HG03342 (cell line): ENCODE results near the gene PROM1.
A peak's percentile ranks its signal among the peaks of the same experiment; 100 is the strongest.

ENCODE experiments used
- ATAC-seq: cut with Tn5 transposase; IDR thresholded peaks from one replicate; pipeline ENCODE4 v1.9.1; 2021; ENCODE audit warnings: mild to moderate bottlenecking, moderate library complexity; ENCODE audit not compliant: unreplicated experiment

PROM1 gene

GRCh38 chr4:16029886-16030285 is 53.9 kb downstream of the PROM1 start:
- no peak for ATAC-seq

GRCh38 chr4:16029262-16029661 is 54.6 kb downstream of the PROM1 start:
- no peak for ATAC-seq

DNA sequence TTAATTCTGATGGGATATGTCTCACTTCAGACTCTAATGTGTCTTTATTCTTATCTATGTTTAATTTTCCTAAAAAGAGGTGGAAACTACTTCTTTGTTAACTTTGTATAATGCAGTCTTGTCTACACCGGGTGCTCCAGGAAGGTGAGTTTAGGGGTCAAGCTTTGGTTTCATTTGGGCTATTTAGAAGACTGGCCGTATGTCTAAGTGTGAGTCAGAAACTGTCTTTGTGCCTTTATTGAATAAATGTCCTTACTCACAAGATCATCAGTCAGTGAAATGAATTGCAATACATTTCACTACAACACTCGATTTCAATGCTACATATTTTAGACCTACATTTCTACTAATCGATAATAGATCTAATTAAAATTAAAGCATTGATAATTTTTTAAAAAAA is 56.2 kb downstream of the PROM1 start:
- ATAC-seq, result no peak

DNA sequence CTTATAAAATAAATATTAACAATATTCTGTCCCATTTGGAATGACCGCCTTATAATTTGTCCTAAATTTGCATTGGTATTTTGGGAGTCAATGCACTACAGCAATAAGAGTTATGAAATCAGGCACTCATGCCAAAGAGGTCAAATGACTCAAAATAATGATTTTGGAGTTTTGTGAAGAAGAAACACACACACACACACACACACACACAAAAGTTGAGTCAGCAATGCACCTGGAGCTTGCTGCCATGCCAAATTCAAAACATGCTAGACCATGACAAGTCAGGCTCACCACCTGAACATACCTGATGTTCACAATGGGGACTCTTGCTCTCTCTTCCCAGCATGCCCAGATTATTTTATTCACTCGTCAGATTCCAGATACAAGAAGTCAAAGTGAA is 56.7 kb downstream of the PROM1 start:
- ATAC-seq, result no peak

DNA sequence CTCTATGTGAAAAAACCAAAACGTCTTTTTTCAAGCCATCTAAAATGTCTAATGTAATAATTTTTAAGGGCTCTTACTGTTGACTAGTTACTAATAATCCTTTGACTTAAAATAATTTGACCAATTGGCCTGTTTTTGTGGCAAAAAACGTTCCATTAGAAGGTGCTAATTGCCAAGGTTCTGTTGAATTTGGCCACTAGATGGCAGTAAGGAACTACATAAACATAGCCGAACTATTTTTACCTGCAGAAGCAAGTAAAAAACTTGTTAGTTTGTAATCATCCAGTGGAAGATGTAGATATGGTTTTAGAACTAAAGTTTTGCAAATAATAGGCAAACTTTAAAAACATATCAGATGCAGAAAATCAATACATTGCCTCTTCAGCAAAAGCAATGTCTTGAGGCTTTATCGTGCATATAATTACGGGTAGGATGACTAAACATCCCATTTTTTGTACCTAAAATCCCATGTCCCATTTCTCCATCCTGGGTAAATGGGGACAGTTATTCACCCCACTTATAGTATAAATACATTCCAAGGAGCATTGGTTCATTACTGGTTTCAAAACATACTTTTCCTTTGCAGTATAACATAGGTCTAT is 57.6 kb downstream of the PROM1 start:
- ATAC-seq, result no peak

DNA sequence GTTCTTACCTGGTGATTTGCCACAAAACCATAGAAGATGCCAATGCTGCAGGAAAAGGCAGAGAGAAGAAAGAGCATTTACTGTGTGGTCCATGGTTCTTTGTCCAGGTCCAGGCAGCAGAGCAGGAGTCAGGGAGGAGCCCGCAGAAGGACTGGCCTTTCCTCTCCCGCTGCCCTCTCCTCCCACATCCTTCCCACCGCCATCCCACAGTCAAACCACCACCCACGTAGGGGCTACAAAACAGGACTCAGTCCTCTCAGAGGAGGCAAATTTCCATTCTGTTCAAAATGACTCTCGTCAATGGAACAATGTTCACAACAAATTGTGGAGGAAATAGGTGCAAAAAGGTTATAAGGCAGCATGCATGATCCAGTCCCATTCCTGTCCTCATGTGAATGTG is 58.6 kb downstream of the PROM1 start:
- no peak for ATAC-seq

DNA sequence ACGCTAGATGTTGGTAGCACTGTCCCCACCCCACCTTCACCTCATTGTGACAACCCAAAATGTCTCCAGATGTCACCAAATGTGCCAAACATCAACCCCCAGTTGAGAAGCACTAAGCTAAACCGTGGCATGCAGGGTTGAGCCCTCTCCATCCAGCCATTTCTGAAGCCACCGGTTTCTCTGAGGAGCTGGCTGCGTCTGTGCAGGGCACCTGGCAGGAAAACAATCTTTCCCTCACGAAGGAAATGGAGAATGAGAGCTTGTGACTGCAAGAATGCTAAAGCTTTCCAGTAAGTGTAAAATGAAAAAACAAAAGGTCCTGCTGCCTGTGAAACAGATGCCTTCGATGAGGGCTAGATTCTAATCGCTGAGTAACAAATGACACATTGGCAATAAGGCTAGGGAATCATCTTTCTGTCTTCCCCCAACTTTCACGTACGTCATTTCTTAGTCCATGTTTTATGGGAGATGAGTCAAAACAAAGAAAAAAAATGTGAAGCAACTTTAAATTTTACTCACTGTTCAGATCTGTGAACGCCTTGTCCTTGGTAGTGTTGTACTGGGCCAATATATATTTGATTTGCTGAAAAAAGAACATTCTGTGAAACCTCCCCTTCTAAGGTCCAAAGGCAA is 59.9 kb downstream of the PROM1 start:
- no peak for ATAC-seq

DNA sequence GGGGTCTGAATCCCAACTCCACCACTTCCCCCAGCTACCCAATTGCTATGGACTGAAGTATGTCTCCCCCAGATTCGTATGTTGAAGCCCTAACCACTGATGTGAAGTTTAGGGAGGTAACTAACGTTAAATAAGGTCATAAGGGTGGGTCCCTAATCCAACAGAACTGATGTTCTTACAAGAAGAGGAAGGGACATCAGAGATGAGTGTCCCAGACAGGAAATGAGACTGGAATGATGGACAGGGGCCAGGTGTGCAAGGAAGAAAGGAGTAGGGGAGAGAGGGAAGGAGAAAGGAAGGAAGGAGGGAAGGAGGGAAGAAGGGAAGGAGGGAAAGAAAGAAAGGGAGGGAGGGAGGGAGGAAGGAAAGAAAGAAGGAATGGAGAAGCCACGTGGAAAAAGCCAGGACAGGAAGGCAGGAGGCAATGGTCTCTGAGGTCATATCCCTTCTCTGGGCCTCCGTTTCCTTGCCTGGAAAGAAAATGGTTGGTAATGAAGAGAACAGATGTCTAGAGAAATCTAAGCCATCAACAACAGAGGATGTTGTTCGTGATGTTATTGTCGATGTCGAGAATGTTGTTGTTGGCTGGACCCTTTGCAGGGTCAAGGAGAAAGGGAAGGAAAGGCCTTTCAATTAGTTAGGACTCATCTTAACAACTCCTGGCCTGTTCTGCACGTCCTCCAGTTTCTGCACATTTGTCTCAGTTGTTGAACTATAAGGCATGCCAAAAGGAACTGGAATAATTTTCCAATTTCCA is 61.8 kb downstream of the PROM1 start:
- ATAC-seq, result no peak

DNA sequence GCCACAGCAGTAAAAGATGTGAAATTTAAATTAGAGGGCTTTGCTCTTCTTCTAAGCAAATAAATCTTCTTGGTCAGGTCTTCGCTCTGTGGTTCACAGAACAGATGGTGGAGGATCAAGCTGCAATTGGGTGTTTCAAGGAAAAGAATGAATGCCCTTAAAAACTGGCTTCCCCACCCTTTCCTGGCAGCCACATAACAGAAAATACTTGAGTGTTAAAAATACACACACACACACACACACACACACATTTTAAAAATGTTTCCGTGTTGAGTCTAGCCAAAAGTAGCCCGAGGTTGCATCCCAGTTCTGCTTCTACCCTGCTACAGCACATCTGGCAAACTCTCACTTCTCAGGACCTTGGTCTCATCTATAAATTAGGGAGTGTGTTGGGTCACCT is 64.2 kb downstream of the PROM1 start:
- no peak for ATAC-seq

- no peak for ATAC-seq
These were observed 65.0 kb downstream of the PROM1 start for GRCh38 chr4:16018841-16019240.

DNA sequence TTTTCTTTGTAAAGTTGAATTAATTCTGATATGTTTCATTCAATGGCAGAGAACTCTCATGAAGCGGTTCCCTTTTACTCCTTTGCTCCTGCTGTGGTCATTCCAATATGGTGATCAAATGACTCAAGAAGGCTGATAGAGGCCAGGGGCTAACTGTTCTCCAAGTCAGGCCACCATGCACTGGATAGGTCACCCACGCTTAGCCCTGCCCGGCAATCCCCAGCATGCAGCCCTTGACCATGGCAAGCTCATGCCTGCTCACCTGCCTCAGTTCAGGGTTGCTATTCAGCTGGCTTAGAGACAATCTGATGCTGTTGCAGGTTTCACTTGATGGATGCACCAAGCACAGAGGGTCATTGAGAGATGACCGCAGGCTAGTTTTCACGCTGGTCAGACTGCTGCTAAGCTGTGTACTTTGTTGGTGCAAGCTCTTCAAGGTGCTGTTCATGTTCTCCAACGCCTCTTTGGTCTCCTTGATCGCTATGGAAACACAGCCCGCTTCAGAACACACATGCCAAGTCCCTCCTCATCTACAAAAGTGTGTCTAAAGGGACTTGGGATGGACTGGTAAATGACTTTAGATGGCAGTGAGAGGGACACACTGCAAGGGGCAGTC is 65.7 kb downstream of the PROM1 start:
- no peak for ATAC-seq

DNA sequence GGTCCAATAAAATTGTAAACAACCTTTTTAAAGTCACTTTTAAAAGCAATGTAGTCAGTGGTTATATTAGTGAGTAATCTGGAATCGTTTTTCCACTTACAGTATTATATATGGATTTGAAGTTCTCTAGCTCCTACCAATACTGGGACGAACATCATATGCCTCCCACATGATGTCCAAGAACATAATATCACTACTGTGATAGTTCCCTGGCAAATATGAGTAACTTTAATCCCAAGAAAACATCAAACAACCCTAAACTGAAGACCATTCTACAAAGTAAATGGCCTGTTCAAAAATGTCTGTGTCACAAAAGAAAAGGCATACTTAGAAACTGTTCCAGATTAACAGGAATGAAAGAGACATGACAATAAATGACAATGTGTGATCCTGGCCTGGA is 67.3 kb downstream of the PROM1 start:
- ATAC-seq, result no peak

DNA sequence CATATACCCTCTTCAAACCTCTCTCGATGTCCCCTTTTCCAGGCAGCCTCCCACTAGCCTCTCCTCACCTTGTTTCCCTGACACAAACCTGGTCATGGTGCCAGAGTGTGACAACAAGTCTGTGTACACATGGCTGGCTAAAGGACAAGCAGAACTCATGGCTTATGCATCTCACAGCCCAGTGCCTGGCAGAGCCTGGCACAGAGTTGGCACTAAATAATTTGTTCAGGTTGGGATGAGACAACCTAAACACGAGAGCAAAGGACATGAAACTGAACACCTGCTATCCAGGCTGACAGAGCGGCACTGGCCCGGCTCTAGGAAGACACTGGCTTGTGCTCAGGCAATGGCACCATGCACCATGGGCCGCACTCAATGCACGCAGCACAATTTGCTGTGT is 72.7 kb downstream of the PROM1 start:
- no peak for ATAC-seq

GRCh38 chr4:16009153-16009552 is 74.7 kb downstream of the PROM1 start:
- ATAC-seq, result no peak

- no peak for ATAC-seq
These were observed 76.2 kb downstream of the PROM1 start for GRCh38 chr4:16007471-16008095.

- no peak for ATAC-seq
These were observed 76.9 kb downstream of the PROM1 start for GRCh38 chr4:16006771-16007446.

DNA sequence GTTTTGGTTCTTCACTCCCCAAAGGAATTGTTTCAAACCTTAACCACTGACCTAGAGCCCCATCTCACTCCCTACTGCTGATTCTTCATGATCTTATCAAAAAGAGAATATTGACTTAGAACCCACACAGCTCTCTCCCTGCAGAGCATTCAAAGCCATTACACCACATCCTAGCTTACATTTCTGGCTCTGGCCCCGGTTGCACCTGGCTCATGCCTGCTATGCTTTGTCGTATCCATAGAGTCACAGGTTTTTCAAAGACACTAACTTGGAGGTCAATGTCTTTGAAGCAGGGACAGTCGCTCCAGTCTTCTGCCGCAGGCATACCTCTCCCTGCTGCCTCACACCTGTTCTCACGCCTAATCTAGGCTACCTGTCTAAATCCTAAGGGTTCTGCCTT is 78.1 kb downstream of the PROM1 start:
- no peak for ATAC-seq

DNA sequence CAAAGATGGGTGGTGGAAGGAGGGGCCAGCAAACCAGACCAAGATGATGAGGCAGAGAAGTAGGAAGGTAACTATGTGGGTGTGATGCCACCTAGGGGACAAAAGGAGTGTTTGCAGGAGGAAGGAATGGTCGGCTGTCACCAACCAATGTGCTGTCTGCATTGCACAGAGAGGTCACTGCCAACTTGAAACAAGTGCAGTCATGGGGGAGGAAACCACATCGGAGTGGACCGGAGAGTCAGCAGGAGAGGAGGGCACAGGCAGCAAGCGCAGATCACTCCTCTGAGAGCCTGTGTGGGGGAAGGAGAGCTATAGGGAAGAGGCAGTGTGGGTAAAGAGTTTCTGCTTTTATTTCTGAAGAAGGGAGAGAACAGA is 82.4 kb downstream of the PROM1 start:
- peak; percentile 87 for ATAC-seq

DNA sequence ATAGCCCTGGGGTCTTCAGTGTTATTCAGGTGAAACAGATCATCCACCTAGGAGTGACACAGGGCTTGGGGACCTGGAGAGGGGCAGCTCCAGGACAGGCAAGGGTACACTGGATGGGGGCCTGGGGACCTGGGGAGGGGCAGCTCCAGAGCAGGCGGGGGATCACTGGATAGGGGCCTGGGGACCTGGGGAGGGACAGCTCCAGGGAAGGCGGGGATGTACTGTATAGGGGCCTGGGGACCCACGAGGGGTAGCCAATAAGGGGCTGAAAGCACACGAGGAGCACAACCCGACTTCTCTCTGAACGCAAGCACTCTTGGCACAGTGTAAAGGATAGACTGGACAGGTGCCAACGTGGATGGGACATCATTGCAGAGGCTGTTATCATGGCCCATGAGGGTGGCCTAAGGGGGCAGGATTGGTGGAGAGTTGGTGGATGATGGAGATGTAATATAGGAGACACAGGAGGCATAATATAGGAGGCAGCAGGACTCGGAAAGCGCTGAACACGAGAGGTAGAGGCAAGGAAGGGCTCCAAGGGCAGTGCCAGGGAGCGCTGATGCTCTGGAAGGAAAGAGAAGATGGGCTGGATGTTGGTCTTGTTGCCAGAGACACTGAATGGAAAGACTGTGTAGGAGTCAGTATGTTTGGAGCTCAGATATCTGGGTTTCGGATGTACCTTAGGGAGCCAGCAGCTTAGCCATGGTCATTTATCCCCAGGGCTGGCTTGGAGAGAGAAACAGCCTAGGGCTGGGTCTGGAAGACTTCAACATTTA is 82.9 kb downstream of the PROM1 start:
- ATAC-seq, result peak; percentile 12

DNA sequence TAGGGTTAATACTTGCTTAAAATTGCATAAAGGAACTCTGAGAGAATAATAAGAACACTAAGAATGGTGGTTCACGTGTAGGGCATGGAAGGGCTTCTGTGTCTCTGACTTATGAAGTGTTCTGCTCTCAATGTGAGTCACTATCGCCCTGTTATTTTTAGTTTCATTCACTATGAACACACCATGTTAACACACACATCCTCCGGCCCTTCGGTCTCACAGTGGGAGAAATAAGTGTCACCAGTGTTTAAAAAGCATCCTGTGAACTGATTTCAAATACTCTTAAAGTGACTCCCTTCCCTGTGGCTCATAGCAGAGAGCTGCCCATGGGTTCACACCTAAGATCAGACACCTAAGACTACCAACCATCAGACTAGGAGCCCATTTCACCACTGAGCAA is 87.0 kb downstream of the PROM1 start:
- ATAC-seq, result peak; percentile 71
